ENCODE measurements around the gene GLYR1. TPM values are rescaled to one million over a fixed set of nuclear protein-coding genes. Genes with fewer than 3 reads are reported as not detected.

The GLYR1 gene
- total RNA-seq, 1 experiment from 2014 or later = 67.3 TPM

DNA sequence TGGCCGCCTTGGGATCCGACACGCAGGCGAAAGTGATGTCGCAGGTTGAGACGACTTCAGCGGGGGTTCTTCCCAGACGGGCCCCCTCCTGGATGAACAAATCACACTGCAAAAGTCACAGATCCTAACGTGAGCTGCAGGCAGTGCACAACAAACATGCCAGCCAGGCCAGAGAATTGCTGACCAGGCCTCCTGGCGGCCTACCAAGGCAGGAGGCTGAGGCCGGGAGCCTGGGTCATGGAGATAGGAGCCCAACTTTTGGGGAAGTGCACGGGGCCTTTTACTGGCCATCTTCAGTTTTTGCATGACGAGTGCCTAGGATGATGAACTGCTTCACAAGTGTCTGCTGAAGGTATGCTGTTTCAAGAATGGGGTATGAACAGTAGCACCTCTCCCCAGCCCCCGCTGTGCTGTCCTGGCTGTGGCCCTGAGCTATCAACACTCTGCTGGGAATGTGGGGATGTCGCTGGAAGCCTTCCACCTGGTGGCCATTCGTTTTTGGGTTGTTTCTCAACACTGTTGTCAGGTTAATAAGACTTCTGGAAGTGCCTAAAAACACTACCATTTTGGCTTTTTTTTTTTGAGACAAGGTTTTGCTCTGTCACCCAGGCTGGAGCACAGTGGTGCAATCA lies 32.4 kb downstream of the GLYR1 start:
- H3K27ac Mint-ChIP-seq (ENCODE audit: low read depth, unreplicated experiment) = no peak overlapping the region
- no peaks in the 10 kb centered on the region for H3K4me1 Mint-ChIP-seq (ENCODE audit: insufficient read depth, unreplicated experiment)
- no peak for DNase-seq (ENCODE audit: unreplicated experiment)
- H3K36me3 Mint-ChIP-seq (ENCODE audit: insufficient read depth, unreplicated experiment) = peaks cover 95% of the 10 kb centered on the region
- ChIA-PET CTCF (interaction anchor here (0.6 kb wide), 1 partner anchor 20 kb away, joined by 3 read pairs; no protein-coding TSS in a partner anchor), POLR2A (no interaction called here)
- no peaks in the 10 kb centered on the region for H3K27me3 Mint-ChIP-seq (ENCODE audit: insufficient read depth, unreplicated experiment)
- TF ChIP-seq CTCF (IDR thresholded peaks at IDR 0.05; ENCODE audit: unreplicated experiment) = no peak
- H3K9me3 Mint-ChIP-seq (ENCODE audit: unreplicated experiment) = no peaks in the 10 kb centered on the region
- intact Hi-C loops (cut with micrococcal nuclease) = no loop called here
- no TSS peak for BruUV-seq (replicated peaks)
- H3K4me3 Mint-ChIP-seq (ENCODE audit: unreplicated experiment) = no peak overlapping the region

- Mint-ChIP-seq H3K4me3 (ENCODE audit: unreplicated experiment) (no peak overlapping the region), H3K27ac (ENCODE audit: low read depth, unreplicated experiment) (no peak overlapping the region), H3K4me1 (ENCODE audit: insufficient read depth, unreplicated experiment) (no peaks in the 10 kb centered on the region), H3K9me3 (ENCODE audit: unreplicated experiment) (no peaks in the 10 kb centered on the region), H3K27me3 (ENCODE audit: insufficient read depth, unreplicated experiment) (no peaks in the 10 kb centered on the region), H3K36me3 (ENCODE audit: insufficient read depth, unreplicated experiment) (peaks cover 98% of the 10 kb centered on the region)
- CTCF ChIA-PET = interaction anchor here (0.6 to 0.8 kb wide), 3 partner anchors 20 to 142 kb away, joined by 3 to 5 read pairs (median 3); no protein-coding TSS in a partner anchor
- no peak for TF ChIP-seq CTCF (IDR thresholded peaks at IDR 0.05; ENCODE audit: unreplicated experiment)
- no TSS peak for BruUV-seq (replicated peaks)
- no peak for DNase-seq (ENCODE audit: unreplicated experiment)
- POLR2A ChIA-PET = no interaction called here
- intact Hi-C loops (cut with micrococcal nuclease) = no loop called here
Observed at GRCh38 chr16:4814046-4814445, 33.0 kb downstream of the GLYR1 start.

DNA sequence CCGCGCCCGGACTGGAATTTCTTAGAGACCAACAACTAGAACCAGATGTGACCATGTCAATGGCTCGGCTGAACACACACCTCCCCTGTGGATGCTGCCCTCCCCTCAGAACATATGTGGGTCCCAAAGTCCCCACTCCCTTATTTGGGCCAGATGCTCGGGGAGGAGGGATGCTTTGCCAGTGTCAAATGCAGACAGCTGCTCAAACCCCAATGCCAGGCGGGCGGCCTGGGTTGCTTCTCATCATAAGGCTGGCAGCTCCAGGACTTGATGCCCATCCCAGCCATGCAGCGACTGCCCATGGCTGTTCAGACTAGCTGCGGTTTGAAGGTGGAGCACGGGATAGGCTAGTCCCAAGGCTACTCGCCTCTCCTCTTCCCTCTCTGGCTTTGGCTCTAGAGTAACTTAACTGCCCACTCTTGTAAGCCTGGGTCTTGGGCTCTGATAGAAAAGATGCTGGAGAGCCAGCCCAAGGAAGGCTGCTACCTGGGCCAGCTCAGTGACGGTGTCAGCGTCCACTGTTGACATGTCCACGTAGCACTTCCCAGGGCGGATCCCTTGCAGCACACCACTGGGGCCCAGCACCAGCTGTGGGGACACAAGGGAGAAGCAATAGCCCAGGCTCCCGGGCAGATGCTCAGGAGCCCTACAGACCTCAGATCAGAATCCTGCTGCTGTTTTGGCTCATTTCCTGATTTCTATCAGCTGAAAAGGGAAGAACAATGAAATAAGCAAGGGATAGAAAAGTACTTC lies 33.7 kb downstream of the GLYR1 start:
- ChIA-PET POLR2A (interaction anchor here (0.7 kb wide), 1 partner anchor 102 kb away, joined by 5 read pairs; no protein-coding TSS in a partner anchor), CTCF (interaction anchor here (0.6 to 0.8 kb wide), 3 partner anchors 19 to 143 kb away, joined by 3 to 5 read pairs (median 3); no protein-coding TSS in a partner anchor)
- H3K27ac Mint-ChIP-seq (ENCODE audit: low read depth, unreplicated experiment) = no peak overlapping the region
- BruUV-seq (replicated peaks) = no TSS peak
- no peaks in the 10 kb centered on the region for H3K9me3 Mint-ChIP-seq (ENCODE audit: unreplicated experiment)
- no peaks in the 10 kb centered on the region for H3K4me1 Mint-ChIP-seq (ENCODE audit: insufficient read depth, unreplicated experiment)
- intact Hi-C loops (cut with micrococcal nuclease) = no loop called here
- H3K27me3 Mint-ChIP-seq (ENCODE audit: insufficient read depth, unreplicated experiment) = no peaks in the 10 kb centered on the region
- DNase-seq (ENCODE audit: unreplicated experiment) = no peak
- no peak for TF ChIP-seq CTCF (IDR thresholded peaks at IDR 0.05; ENCODE audit: unreplicated experiment)
- no peak overlapping the region for H3K4me3 Mint-ChIP-seq (ENCODE audit: unreplicated experiment)
- H3K36me3 Mint-ChIP-seq (ENCODE audit: insufficient read depth, unreplicated experiment) = peaks cover 99% of the 10 kb centered on the region

DNA sequence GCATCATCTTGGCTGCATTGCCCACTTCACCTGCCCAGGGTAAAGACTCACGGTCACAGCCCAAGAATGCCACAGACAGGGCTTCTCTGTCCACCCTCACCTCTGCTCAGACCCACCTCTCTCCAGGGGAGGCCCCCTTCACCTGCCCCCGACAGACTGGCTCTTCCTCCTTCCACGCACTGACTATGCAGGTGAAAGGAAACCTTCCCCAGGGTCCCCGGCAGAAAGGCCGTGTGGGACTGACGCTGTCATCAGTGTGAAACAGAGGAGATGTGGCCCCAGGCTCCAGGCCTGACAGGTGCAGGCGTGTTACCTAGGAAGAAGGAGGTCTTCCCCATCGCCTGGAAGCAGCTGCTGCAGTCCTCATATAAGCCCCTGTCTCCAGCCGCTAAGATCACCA lies 35.3 kb downstream of the GLYR1 start:
- no peaks in the 10 kb centered on the region for H3K27me3 Mint-ChIP-seq (ENCODE audit: insufficient read depth, unreplicated experiment)
- peaks cover 99% of the 10 kb centered on the region for H3K36me3 Mint-ChIP-seq (ENCODE audit: insufficient read depth, unreplicated experiment)
- no peak overlapping the region for H3K27ac Mint-ChIP-seq (ENCODE audit: low read depth, unreplicated experiment)
- H3K4me3 Mint-ChIP-seq (ENCODE audit: unreplicated experiment) = no peak overlapping the region
- no peak for DNase-seq (ENCODE audit: unreplicated experiment)
- no peaks in the 10 kb centered on the region for H3K9me3 Mint-ChIP-seq (ENCODE audit: unreplicated experiment)
- POLR2A ChIA-PET = interaction anchor here (0.6 to 1.0 kb wide), 2 partner anchors 43 to 1956 kb away, joined by 3 to 4 read pairs; no protein-coding TSS in a partner anchor
- intact Hi-C loops (cut with micrococcal nuclease) = no loop called here
- BruUV-seq (replicated peaks) = no TSS peak
- H3K4me1 Mint-ChIP-seq (ENCODE audit: insufficient read depth, unreplicated experiment) = no peaks in the 10 kb centered on the region
- no peak for TF ChIP-seq CTCF (IDR thresholded peaks at IDR 0.05; ENCODE audit: unreplicated experiment)
- CTCF ChIA-PET = interaction anchor here (0.5 to 1.2 kb wide), 3 partner anchors 12 to 195 kb away, joined by 3 to 5 read pairs (median 3); no protein-coding TSS in a partner anchor

Data from MCF 10A (cell line).